CD14-positive monocyte (primary cell): Measurements from ENCODE around the gene CAMK1G. TPM values are rescaled to one million over a fixed set of nuclear protein-coding genes. Genes with fewer than 3 reads are reported as not detected.

Experiments used
- DNase-seq, 3 donors: peaks; one replicate each; pipeline ENCODE4 v3.0.0-alpha.2; 2011 to 2022
- H2AFZ ChIP-seq: 2 replicates; pipeline ENCODE4 v1.6.0; 2012; ENCODE audit warnings: mild to moderate bottlenecking, low read depth, low read length, inconsistent platforms; ENCODE audit not compliant: insufficient read depth, poor library complexity, severe bottlenecking
- H3K27ac ChIP-seq, 2 donors: 1 replicate in 1 of 2; 2 replicates in 1 of 2; pipeline ENCODE4 v1.5.1; 2012 to 2013; ENCODE audit warnings: low read length in 2 of 2, control low read depth in 1 of 2, inconsistent platforms in 1 of 2, low read depth in 1 of 2, mild to moderate bottlenecking in 1 of 2
- H3K27me3 ChIP-seq, 2 donors: one replicate each; pipeline versions ENCODE4 v1.6.0 to v1.6.1; 2011 to 2013; ENCODE audit warnings: low read length in 2 of 2; ENCODE audit not compliant: control insufficient read depth in 2 of 2, insufficient read depth in 2 of 2
- H3K36me3 ChIP-seq, 2 donors: replicated peaks in 1 of 2; 1 replicate in 1 of 2; 2 replicates in 1 of 2; pipeline versions ENCODE4 v1.5.1 to v1.6.1; 2012 to 2013; ENCODE audit warnings: low read length in 2 of 2, control low read depth in 1 of 2, inconsistent platforms in 1 of 2, mild to moderate bottlenecking in 1 of 2; ENCODE audit not compliant: insufficient read depth in 2 of 2, control insufficient read depth in 1 of 2
- H3K4me1 ChIP-seq, 2 donors: 1 replicate in 1 of 2; 2 replicates in 1 of 2; pipeline versions ENCODE4 v1.5.1 to v1.6.1; 2012 to 2013; ENCODE audit warnings: low read length in 2 of 2, control low read depth in 1 of 2, inconsistent platforms in 1 of 2, mild to moderate bottlenecking in 1 of 2, moderate library complexity in 1 of 2; ENCODE audit not compliant: insufficient read depth in 2 of 2, control insufficient read depth in 1 of 2
- H3K4me2 ChIP-seq: replicated peaks from 2 replicates; pipeline ENCODE3; 2012; ENCODE audit warnings: low read length, moderate library complexity, mild to moderate bottlenecking; ENCODE audit not compliant: poor library complexity, severe bottlenecking; ENCODE audit errors: extremely low read depth
- H3K4me3 ChIP-seq, 3 experiments: fragments of 200-600 bp in 1 of 3; sonication (generic) in 1 of 3; replicated peaks in 1 of 3; 1 replicate in 2 of 3; 2 replicates in 1 of 3; pipeline ENCODE4 v1.5.1; 2011 to 2013; ENCODE audit warnings: low read length in 3 of 3, mild to moderate bottlenecking in 3 of 3, control low read depth in 2 of 3, low read depth in 2 of 3, inconsistent platforms in 1 of 3, moderate library complexity in 1 of 3
- H3K79me2 ChIP-seq: 2 replicates; pipeline ENCODE4 v1.6.0; 2012; ENCODE audit warnings: mild to moderate bottlenecking, control low read depth, inconsistent platforms, low read length, moderate library complexity; ENCODE audit not compliant: insufficient read depth
- H3K9ac ChIP-seq: 2 replicates; pipeline ENCODE4 v1.6.0; 2017; ENCODE audit warnings: low read length, mild to moderate bottlenecking; ENCODE audit not compliant: insufficient read depth, poor library complexity, severe bottlenecking
- H3K9me3 ChIP-seq, 2 donors: replicated peaks in 1 of 2; 1 replicate in 1 of 2; 2 replicates in 1 of 2; pipeline versions ENCODE4 v1.5.1 to v1.6.1; 2012 to 2013; ENCODE audit warnings: low read length in 2 of 2, control low read depth in 1 of 2; ENCODE audit not compliant: control insufficient read depth in 1 of 2, insufficient read depth in 1 of 2
- H4K20me1 ChIP-seq: 2 replicates; pipeline ENCODE4 v1.6.0; 2012; ENCODE audit warnings: mild to moderate bottlenecking, low read length, control low read depth, moderate library complexity; ENCODE audit not compliant: insufficient read depth
- H3K27ac Mint-ChIP-seq, 7 donors: one replicate each; pipeline ENCODE4 v1.8.0; 2020; ENCODE audit warnings: mild to moderate bottlenecking in 7 of 7, mixed read lengths in 7 of 7, moderate library complexity in 6 of 7, inconsistent platforms in 2 of 7
- H3K27me3 Mint-ChIP-seq, 3 donors: one replicate each; pipeline ENCODE4 v1.8.0; 2021 to 2022; ENCODE audit warnings: low read depth in 3 of 3, mild to moderate bottlenecking in 3 of 3, mixed read lengths in 3 of 3, moderate library complexity in 3 of 3, inconsistent platforms in 1 of 3
- H3K36me3 Mint-ChIP-seq, 2 donors: one replicate each; pipeline ENCODE4 v1.8.0; 2020; ENCODE audit warnings: mixed read lengths in 2 of 2, inconsistent platforms in 1 of 2, mild to moderate bottlenecking in 1 of 2
- H3K4me1 Mint-ChIP-seq: one replicate; pipeline ENCODE4 v1.8.0; 2020; ENCODE audit warnings: mild to moderate bottlenecking, mixed read lengths
- H3K4me3 Mint-ChIP-seq, 2 donors: one replicate each; pipeline ENCODE4 v1.8.0; 2020; ENCODE audit warnings: mild to moderate bottlenecking in 2 of 2, mixed read lengths in 2 of 2, moderate library complexity in 1 of 2
- H3K9me3 Mint-ChIP-seq, 7 donors: one replicate each; pipeline ENCODE4 v1.8.0; 2020 to 2022; ENCODE audit warnings: mixed read lengths in 7 of 7, mild to moderate bottlenecking in 6 of 7, moderate library complexity in 6 of 7, inconsistent platforms in 2 of 7
- CTCF ChIP-seq: fragments of 200-600 bp; IDR thresholded peaks from one replicate; pipeline ENCODE4 v1.8.0; 2022; ENCODE audit warnings: antibody characterized with exemption, mild to moderate bottlenecking
- WGBS: methylation state at CpG from one replicate; pipeline ENCODE4 v1.1.5; 2013; ENCODE audit warnings: missing lambda C conversion rate; ENCODE audit not compliant: insufficient coverage; 5-methylcytosine and 5-hydroxymethylcytosine counted together
- intact Hi-C, 2 donors: fragments of 100-400 bp; cut with micrococcal nuclease; formaldehyde crosslinking; loops; one replicate each; pipeline versions ENCODE4 v1.15.0 to v1.15.1; 2023
- polyA plus RNA-seq, 3 donors: library from polyadenylated mRNA; depleted of rRNA in 1 of 3; unstranded in 2 of 3; stranded (reverse) in 1 of 3; fragments of 300-500 nt in 2 of 3; fragments of >200 nt in 1 of 3; fragmentation: Illumina TruSeq in 2 of 3; gene quantifications; 1 replicate in 2 of 3; 2 replicates in 1 of 3; pipeline ENCODE4 v1.2.3, GENCODE V29; 2012 to 2021

The CAMK1G gene
- polyA plus RNA-seq, 3 donors = not detected

GRCh38 chr1:209642816-209643215, 59.3 kb downstream of the CAMK1G start:
- Histone ChIP-seq H3K9me3 (no peaks in the 10 kb centered on the region), H3K9ac (no peak overlapping the region), H3K4me3 (no peak overlapping the region), H3K27ac (no peak overlapping the region), H3K4me2 (no peak overlapping the region), H3K27me3 (peaks cover 3 to 19% of the 10 kb centered on the region in 2 donors), H3K79me2 (no peaks in the 10 kb centered on the region), H2AFZ (no peak overlapping the region), H3K36me3 (no peaks in the 10 kb centered on the region), H3K4me1 (peaks cover 11 to 12% of the 10 kb centered on the region in 2 donors), H4K20me1 (no peaks in the 10 kb centered on the region)
- Mint-ChIP-seq H3K4me1 (peaks cover 20% of the 10 kb centered on the region), H3K9me3 (no peaks in the 10 kb centered on the region), H3K27ac (no peak overlapping the region), H3K27me3 (peaks cover 23 to 30% (median 27%) of the 10 kb centered on the region in 3 donors), H3K36me3 (peaks cover 0 to 4% of the 10 kb centered on the region in 2 donors), H3K4me3 (no peak overlapping the region)
- TF ChIP-seq CTCF = no peak
- WGBS = 50% methylated on average over 2 of the region's 3 CpGs
- intact Hi-C loops = loop anchor here in 1 of 2 donors (5.0 kb wide), 1 partner anchor 34 kb away; the partner anchor contains the start of gene G0S2
- DNase-seq = no peak

- Histone ChIP-seq H3K9me3 (no peaks in the 10 kb centered on the region), H3K9ac (no peak overlapping the region), H3K27ac (no peak overlapping the region), H3K4me2 (no peak overlapping the region), H4K20me1 (no peaks in the 10 kb centered on the region), H3K4me1 (peaks cover 17 to 18% of the 10 kb centered on the region in 2 donors), H3K79me2 (no peaks in the 10 kb centered on the region), H3K4me3 (no peak overlapping the region), H2AFZ (no peak overlapping the region), H3K36me3 (no peaks in the 10 kb centered on the region), H3K27me3 (peaks cover 3 to 16% of the 10 kb centered on the region in 2 donors)
- H3K27ac Mint-ChIP-seq = peak overlapping the region in 1 of 7 donors; percentile 14
- H3K36me3 Mint-ChIP-seq = peaks cover 0 to 4% of the 10 kb centered on the region in 2 donors
- no CpG with 5 or more reads among the region's 2 CpGs for WGBS
- peaks cover 21 to 32% (median 26%) of the 10 kb centered on the region in 3 donors for H3K27me3 Mint-ChIP-seq
- intact Hi-C loops = loop anchor here in 1 of 2 donors (5.0 kb wide), 1 partner anchor 34 kb away; the partner anchor contains the start of gene G0S2
- no peak for TF ChIP-seq CTCF
- no peak for DNase-seq
- H3K4me3 Mint-ChIP-seq = no peak overlapping the region
- peaks cover 26% of the 10 kb centered on the region for H3K4me1 Mint-ChIP-seq
- H3K9me3 Mint-ChIP-seq = no peaks in the 10 kb centered on the region
These were observed 59.9 kb downstream of the CAMK1G start for GRCh38 chr1:209643285-209644020.
